T-helper 9 cell (primary cell): ENCODE data around the gene POU2AF3.

Experiments used
- DNase-seq: peaks from one replicate; pipeline ENCODE4 v3.0.0-alpha.2; 2020

POU2AF3 gene

GRCh38 chr11:111353776-111354600 lies 55.6 kb downstream of the POU2AF3 start:
- DNase-seq: no peak

GRCh38 chr11:111354601-111354891 lies 56.2 kb downstream of the POU2AF3 start:
- no peak for DNase-seq

- DNase-seq: no peak
Observed at GRCh38 chr11:111355101-111355500, 56.8 kb downstream of the POU2AF3 start.

GRCh38 chr11:111355956-111356659 lies 57.8 kb downstream of the POU2AF3 start:
- DNase-seq: no peak

GRCh38 chr11:111356660-111357048 lies 58.3 kb downstream of the POU2AF3 start:
- no peak for DNase-seq

GRCh38 chr11:111357150-111358037 lies 59.0 kb downstream of the POU2AF3 start:
- DNase-seq: no peak
